ENCODE data around the gene SLC39A12. TPM values are rescaled to one million over a fixed set of nuclear protein-coding genes. Genes with fewer than 3 reads are reported as not detected.

Gene SLC39A12
- total and polyA plus RNA-seq, 10 of the 15 experiments (the other 5 are each of a cell fraction or from before 2014, with no cell fraction given) = 0.47 to 1.5 (median 0.68) TPM; not detected in 1

DNA sequence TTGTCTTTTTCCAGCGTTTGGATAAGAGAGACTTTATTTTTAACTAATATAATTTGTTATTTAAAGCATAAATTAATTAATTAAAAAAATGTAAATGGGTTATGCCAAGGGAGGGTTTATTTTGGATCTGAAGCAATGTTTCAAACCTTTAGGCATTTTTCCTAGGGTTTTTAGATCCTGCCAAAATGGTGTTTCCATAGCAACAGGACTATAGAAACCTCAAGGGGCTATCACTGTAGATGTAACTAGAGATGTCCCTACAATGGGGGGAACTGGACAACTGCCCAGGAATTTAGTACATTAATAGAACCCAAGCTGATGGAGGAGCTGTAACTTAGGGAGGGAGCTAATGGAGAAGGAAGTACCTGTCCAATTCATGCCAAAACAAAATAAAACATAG, 57.3 kb downstream of the SLC39A12 start:
- Histone ChIP-seq H3K27ac (ENCODE audit: control insufficient read depth, insufficient read depth) (no peak overlapping the region), H3K79me2 (ENCODE audit: control insufficient read depth, insufficient read depth, low read length) (no peaks in the 10 kb centered on the region), H3K4me3 (no peak overlapping the region), H3K4me1 (ENCODE audit: control insufficient read depth, insufficient read depth, low read length) (no peaks in the 10 kb centered on the region), H3K4me2 (ENCODE audit: control insufficient read depth, insufficient read depth) (no peak overlapping the region), H3K27me3 (replicated peaks in 1 of 2; ENCODE audit: control insufficient read depth in 2 of 2, insufficient read depth in 2 of 2, low read length in 1 of 2) (no peaks in the 10 kb centered on the region), H4K20me1 (ENCODE audit: control insufficient read depth, insufficient read depth) (no peaks in the 10 kb centered on the region), H3K9me3 (replicated peaks; ENCODE audit: control insufficient read depth, insufficient read depth, low read length) (no peaks in the 10 kb centered on the region), H2AFZ (ENCODE audit: control insufficient read depth, low read depth, low read length) (no peak overlapping the region), H3K36me3 (ENCODE audit: control insufficient read depth in 2 of 2, insufficient read depth in 2 of 2, low read length in 1 of 2) (no peaks in the 10 kb centered on the region), H3K9ac (ENCODE audit: control insufficient read depth, insufficient read depth, low read length) (no peak overlapping the region)
- WGBS (ENCODE audit: insufficient coverage, insufficient replicate concordance, low lambda C conversion rate, missing lambda C conversion rate) = 0% methylated on average over 1 of the region's 1 CpG
- ATAC-seq (no peak), FAIRE-seq (no peak), DNase-seq (ENCODE audit: low read depth, low spot score) (no peak)
- intact Hi-C loops (cut with micrococcal nuclease; ENCODE audit: unreplicated experiment) = no loop called here
- in situ Hi-C loops (cut with MboI) = no loop called here
- SMC1A ChIA-PET (ENCODE audit: uncharacterized antibody, unreplicated experiment) = interaction anchor here (1.1 to 1.3 kb wide), 2 partner anchors 13 to 18 kb away, joined by 3 read pairs; no protein-coding TSS in a partner anchor
- RAD21 ChIA-PET (ENCODE audit: unreplicated experiment) = no interaction called here
- BruUV-seq (replicated peaks) = no TSS peak
- POLR2A ChIA-PET = no interaction called here
- TF ChIP-seq RB1 (IDR thresholded peaks at IDR 0.05; ENCODE audit: borderline replicate concordance) (no peak), SPI1 (IDR thresholded peaks at IDR 0.05; ENCODE audit: borderline replicate concordance, insufficient read depth, low read depth, low read length) (no peak), SREBF1 (IDR thresholded peaks at IDR 0.05; ENCODE audit: low read length) (no peak), EGR1 (IDR thresholded peaks at IDR 0.05; ENCODE audit: borderline replicate concordance in 1 of 2, low read depth in 2 of 2, low read length in 2 of 2) (no peak)
- CTCF ChIA-PET = no interaction called here

- WGBS (ENCODE audit: insufficient coverage, insufficient replicate concordance, low lambda C conversion rate, missing lambda C conversion rate) = 3% methylated on average over 2 of the region's 2 CpGs
- H2AFZ ChIP-seq (ENCODE audit: control insufficient read depth, low read depth, low read length) = no peak overlapping the region
- no TSS peak for BruUV-seq (replicated peaks)
Measured at GRCh38 chr10:18010050-18010449, 58.3 kb downstream of the SLC39A12 start.

More at GRCh38 chr10:18010050-18010449, 58.3 kb downstream of the SLC39A12 start:
- SMC1A ChIA-PET (ENCODE audit: uncharacterized antibody, unreplicated experiment) = no interaction called here
- no peak for ATAC-seq
- RAD21 ChIA-PET (ENCODE audit: unreplicated experiment) = no interaction called here
- no peaks in the 10 kb centered on the region for H3K79me2 ChIP-seq (ENCODE audit: control insufficient read depth, insufficient read depth, low read length)
- FAIRE-seq = no peak
- no peaks in the 10 kb centered on the region for H3K9me3 ChIP-seq (replicated peaks; ENCODE audit: control insufficient read depth, insufficient read depth, low read length)
- H3K4me3 ChIP-seq = no peak overlapping the region
- intact Hi-C loops (cut with micrococcal nuclease; ENCODE audit: unreplicated experiment) = no loop called here
- H3K4me2 ChIP-seq (ENCODE audit: control insufficient read depth, insufficient read depth) = no peak overlapping the region
- no peaks in the 10 kb centered on the region for H3K4me1 ChIP-seq (ENCODE audit: control insufficient read depth, insufficient read depth, low read length)
- no peaks in the 10 kb centered on the region for H4K20me1 ChIP-seq (ENCODE audit: control insufficient read depth, insufficient read depth)
- H3K27me3 ChIP-seq (replicated peaks in 1 of 2; ENCODE audit: control insufficient read depth in 2 of 2, insufficient read depth in 2 of 2, low read length in 1 of 2) = no peaks in the 10 kb centered on the region
- in situ Hi-C loops (cut with MboI) = no loop called here
- H3K27ac ChIP-seq (ENCODE audit: control insufficient read depth, insufficient read depth) = no peak overlapping the region
- H3K36me3 ChIP-seq (ENCODE audit: control insufficient read depth in 2 of 2, insufficient read depth in 2 of 2, low read length in 1 of 2) = no peaks in the 10 kb centered on the region
- TF ChIP-seq CREB1 (IDR thresholded peaks at IDR 0.05; ENCODE audit: low read depth) (no peak), TARDBP (IDR thresholded peaks at IDR 0.05; ENCODE audit: borderline replicate concordance) (no peak), FOXK2 (IDR thresholded peaks at IDR 0.05) (no peak), SMARCA5 (IDR thresholded peaks at IDR 0.05) (no peak), NFXL1 (IDR thresholded peaks at IDR 0.05; ENCODE audit: borderline replicate concordance) (no peak), TCF12 (IDR thresholded peaks at IDR 0.05; ENCODE audit: low read depth, low read length) (no peak), IRF5 (IDR thresholded peaks at IDR 0.05; ENCODE audit: borderline replicate concordance) (no peak), PAX8 (IDR thresholded peaks at IDR 0.05) (no peak)
- POLR2A ChIA-PET = no interaction called here
- no peak for DNase-seq (ENCODE audit: low read depth, low spot score)
- CTCF ChIA-PET = no interaction called here
- H3K9ac ChIP-seq (ENCODE audit: control insufficient read depth, insufficient read depth, low read length) = no peak overlapping the region
